Measurements from ENCODE around the gene RAB6A.

GRCh38 chr11:73789279-73789670 lies 28.4 kb upstream of the RAB6A start:
- TF ChIP-seq POLR2A (IDR thresholded peaks at IDR 0.05; ENCODE audit: low read length) (no peak), GATA1 (IDR thresholded peaks at IDR 0.05; ENCODE audit: low read depth, low read length) (no peak)
